Neural progenitor cell (in vitro differentiated cells): Measurements from ENCODE around the gene UBL5. TPM values are rescaled to one million over a fixed set of nuclear protein-coding genes. Genes with fewer than 3 reads are reported as not detected.
A peak's percentile ranks its signal among the peaks of the same experiment; 100 is the strongest.
"Not testable (repeated sequence)": the region's sequence is repeated elsewhere in the genome, so short reads cannot be mapped to it uniquely, and the experiment has no call there.

Experiments
- DNase-seq: peaks from one replicate; pipeline ENCODE4 v3.0.0-alpha.2; 2016; ENCODE audit warnings: low spot score
- H2AFZ ChIP-seq: fragments of 200-600 bp; sonication (generic); replicated peaks from 2 replicates; pipeline ENCODE4 v1.6.1; 2016; ENCODE audit warnings: antibody characterized with exemption
- H3F3A ChIP-seq: fragments of 200-600 bp; sonication (generic); 2 replicates; pipeline ENCODE4 v1.6.1; 2016; ENCODE audit warnings: antibody characterized with exemption, low read depth
- H3K27ac ChIP-seq: fragments of 200-600 bp; sonication (generic); 2 replicates; pipeline ENCODE4 v1.5.1; 2016; ENCODE audit warnings: mild to moderate bottlenecking
- H3K27me3 ChIP-seq: fragments of 200-600 bp; sonication (generic); 2 replicates; pipeline ENCODE4 v1.6.1; 2016; ENCODE audit warnings: mild to moderate bottlenecking, moderate library complexity
- H3K36me3 ChIP-seq: fragments of 200-600 bp; sonication (generic); 2 replicates; pipeline ENCODE4 v1.5.1; 2016
- H3K4me1 ChIP-seq: fragments of 200-600 bp; sonication (generic); 2 replicates; pipeline ENCODE4 v1.6.1; 2016; ENCODE audit warnings: mixed run types
- H3K4me2 ChIP-seq: fragments of 200-600 bp; sonication (generic); 2 replicates; pipeline ENCODE4 v1.6.1; 2016
- H3K4me3 ChIP-seq: fragments of 200-600 bp; sonication (generic); 2 replicates; pipeline ENCODE4 v1.5.1; 2016
- H3K79me2 ChIP-seq: fragments of 200-600 bp; sonication (generic); 2 replicates; pipeline ENCODE4 v1.6.1; 2016; ENCODE audit warnings: low read depth
- H3K9ac ChIP-seq: fragments of 200-600 bp; sonication (generic); 2 replicates; pipeline ENCODE4 v1.6.1; 2016
- H3K9me3 ChIP-seq: fragments of 200-600 bp; sonication (generic); 2 replicates; pipeline ENCODE4 v1.5.1; 2016; ENCODE audit warnings: low read depth
- H4K20me1 ChIP-seq: fragments of 200-600 bp; sonication (generic); 2 replicates; pipeline ENCODE4 v1.6.1; 2016; ENCODE audit warnings: low read depth
- H3K27ac Mint-ChIP-seq: 3 replicates; pipeline ENCODE4 v1.8.0; 2021; ENCODE audit warnings: mixed read lengths
- H3K27me3 Mint-ChIP-seq: 2 replicates; pipeline ENCODE4 v1.8.0; 2022; ENCODE audit warnings: low read depth, mild to moderate bottlenecking, inconsistent platforms, moderate library complexity, mixed read lengths; ENCODE audit not compliant: insufficient read depth
- H3K36me3 Mint-ChIP-seq: 3 replicates; pipeline ENCODE4 v1.8.0; 2021; ENCODE audit warnings: mixed read lengths
- H3K4me1 Mint-ChIP-seq: 3 replicates; pipeline ENCODE4 v1.8.0; 2021; ENCODE audit warnings: mixed read lengths
- H3K4me3 Mint-ChIP-seq: 3 replicates; pipeline ENCODE4 v1.8.0; 2021; ENCODE audit warnings: mild to moderate bottlenecking, moderate library complexity, mixed read lengths
- H3K9me3 Mint-ChIP-seq: 3 replicates; pipeline ENCODE4 v1.8.0; 2020; ENCODE audit warnings: mixed read lengths
- CTCF ChIP-seq: fragments of 200-600 bp; sonication (generic); IDR thresholded peaks from 2 replicates; pipeline ENCODE4 v1.5.1; 2017; ENCODE audit warnings: antibody characterized with exemption, mild to moderate bottlenecking
- EZH2 ChIP-seq: fragments of 200-600 bp; sonication (generic); IDR thresholded peaks from 2 replicates; pipeline ENCODE4 v1.6.1; 2017; ENCODE audit warnings: antibody characterized with exemption, mild to moderate bottlenecking, moderate library complexity
- EZH2phosphoT487 ChIP-seq: fragments of 200-600 bp; sonication (generic); IDR thresholded peaks from 2 replicates; pipeline ENCODE4 v1.6.1; 2017; ENCODE audit warnings: antibody characterized with exemption
- total RNA-seq: library from RNA; depleted of rRNA; stranded (reverse); fragments of >200 nt; gene quantifications from 2 replicates; pipeline ENCODE4 v1.2.3, GENCODE V29; 2015; ENCODE audit warnings: low replicate concordance

The UBL5 gene
- total RNA-seq = 628 and 652 TPM in 2 replicates

DNA sequence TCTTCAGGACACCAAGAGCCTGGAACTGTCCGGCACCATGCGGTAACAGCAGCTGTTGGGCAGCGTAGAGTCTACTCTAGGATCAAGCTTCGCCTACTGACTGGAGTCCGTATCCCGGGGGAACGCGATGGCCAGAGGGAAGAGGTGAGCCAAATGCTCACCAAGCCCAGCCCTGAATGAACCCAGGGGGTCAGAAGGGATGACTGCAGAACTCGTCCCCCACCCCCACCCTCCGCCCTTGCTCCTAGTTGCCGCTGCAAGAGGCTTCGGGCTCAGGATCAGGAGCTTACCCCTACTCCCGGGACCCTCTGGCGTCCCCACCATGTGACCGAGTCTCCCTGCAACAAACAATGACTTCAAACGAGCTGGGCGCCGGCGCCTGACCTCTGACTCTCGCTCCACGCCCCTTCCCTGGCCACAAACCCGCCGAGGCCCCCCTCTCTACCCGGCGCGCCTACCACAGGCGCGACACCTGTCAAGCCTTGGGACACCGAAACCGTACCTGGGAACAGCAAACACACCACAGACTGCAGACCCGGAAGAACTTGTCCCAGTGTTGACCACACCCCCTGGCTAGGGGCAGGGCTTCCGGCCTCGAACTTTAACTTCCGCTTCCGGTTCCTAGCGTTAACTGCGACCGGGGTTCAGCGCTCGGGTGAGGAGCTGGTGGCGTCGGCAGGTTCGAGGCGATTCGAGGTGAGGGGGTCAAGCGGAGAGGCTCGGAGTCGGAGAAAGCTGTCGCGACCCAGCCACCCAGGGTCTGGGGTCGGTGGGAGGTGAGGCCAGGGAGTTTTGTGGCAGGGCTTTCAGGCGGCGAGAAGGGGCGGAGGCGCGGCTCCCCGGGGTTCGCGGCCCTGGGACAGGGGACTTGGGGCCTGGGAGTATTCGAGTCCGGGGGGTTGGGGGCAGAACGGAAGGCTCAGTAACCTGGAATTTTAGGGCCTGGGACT lies at the start of gene UBL5:
Gene UBL5, plus strand, starts transcription at position 630 of the 950 bp plus-strand sequence. CDS start 420 bp downstream, outside the sequence.
- Histone ChIP-seq H3K79me2 (peaks cover 51% of the 10 kb centered on the region), H3K9me3 (no peaks in the 10 kb centered on the region), H3K27ac (no peak within 1 kb of the TSS), H3K9ac (peak within 1 kb of the TSS; percentile 70), H3K27me3 (no peaks in the 10 kb centered on the region), H4K20me1 (peaks cover 18% of the 10 kb centered on the region), H3K4me2 (peak within 1 kb of the TSS; percentile 99), H3K4me1 (peaks cover 9% of the 10 kb centered on the region), H3K4me3 (peak within 1 kb of the TSS; percentile 67), H3F3A (peaks cover 11% of the 10 kb centered on the region), H3K36me3 (no peaks in the 10 kb centered on the region), H2AFZ (peak within 1 kb of the TSS; percentile 43)
- H3K4me3 Mint-ChIP-seq = peak within 1 kb of the TSS; percentile 100
- DNase-seq = peak; percentile 94
- H3K27me3 Mint-ChIP-seq = peaks cover 5% of the 10 kb centered on the region
- peaks cover 18% of the 10 kb centered on the region for H3K4me1 Mint-ChIP-seq
- H3K36me3 Mint-ChIP-seq = peaks cover 5% of the 10 kb centered on the region
- no peaks in the 10 kb centered on the region for H3K9me3 Mint-ChIP-seq
- peak within 1 kb of the TSS; percentile 98 for H3K27ac Mint-ChIP-seq
- no peak for TF ChIP-seq CTCF
- TF ChIP-seq EZH2 = no peak
- no peak for TF ChIP-seq EZH2phosphoT487

GRCh38 chr19:9782338-9782737 lies 45.4 kb upstream of the UBL5 start:
- Mint-ChIP-seq H3K27me3 (peaks cover 5% of the 10 kb centered on the region), H3K4me1 (peaks cover 18% of the 10 kb centered on the region), H3K4me3 (no peak overlapping the region), H3K27ac (no peak overlapping the region), H3K9me3 (peaks cover 10% of the 10 kb centered on the region), H3K36me3 (peaks cover 2% of the 10 kb centered on the region)
- H3K36me3 ChIP-seq = no peaks in the 10 kb centered on the region
- H4K20me1 ChIP-seq = no peaks in the 10 kb centered on the region
- peaks cover 11% of the 10 kb centered on the region for H3K4me1 ChIP-seq
- H3K9me3 ChIP-seq = no peaks in the 10 kb centered on the region
- H2AFZ ChIP-seq = no peak overlapping the region
- peaks cover 28% of the 10 kb centered on the region for H3F3A ChIP-seq
- TF ChIP-seq EZH2phosphoT487 = no peak
- no peak for TF ChIP-seq EZH2
- no peak for TF ChIP-seq CTCF
- no peak overlapping the region for H3K9ac ChIP-seq
- H3K27ac ChIP-seq = no peak overlapping the region
- H3K4me2 ChIP-seq = no peak overlapping the region
- no peak for DNase-seq
- no peak overlapping the region for H3K4me3 ChIP-seq
- no peaks in the 10 kb centered on the region for H3K27me3 ChIP-seq
- peaks cover 6% of the 10 kb centered on the region for H3K79me2 ChIP-seq

DNA sequence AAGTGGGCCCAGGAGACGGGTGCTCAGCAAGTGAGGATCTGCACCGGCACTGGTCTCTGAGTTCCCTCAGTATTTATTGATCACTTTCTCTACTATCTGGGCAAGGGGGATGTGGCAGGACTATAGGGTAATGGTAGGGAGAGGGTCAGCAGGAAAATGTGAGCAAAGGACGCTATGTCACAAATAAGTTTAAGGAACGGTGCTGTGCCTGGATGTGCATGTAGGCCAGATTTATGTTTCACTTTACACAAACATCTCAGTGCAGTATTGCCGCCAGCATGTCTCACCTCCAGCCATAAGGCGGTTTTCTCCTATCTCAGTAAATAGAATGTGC lies 43.6 kb upstream of the UBL5 start:
- not testable (repeated sequence) for H3K27me3 ChIP-seq, H3K9me3 Mint-ChIP-seq, H3K36me3 ChIP-seq, H3K27me3 Mint-ChIP-seq, H3K4me3 ChIP-seq, H4K20me1 ChIP-seq, H3K79me2 ChIP-seq, H3K9me3 ChIP-seq, H3K36me3 Mint-ChIP-seq, DNase-seq, H2AFZ ChIP-seq, H3K9ac ChIP-seq
- Histone ChIP-seq H3F3A (peaks cover 28% of the 10 kb centered on the region), H3K4me2 (peak overlapping the region; percentile 83), H3K4me1 (peaks cover 11% of the 10 kb centered on the region), H3K27ac (peak overlapping the region; percentile 75)
- peaks cover 18% of the 10 kb centered on the region for H3K4me1 Mint-ChIP-seq
- H3K4me3 Mint-ChIP-seq = peak overlapping the region; percentile 92
- H3K27ac Mint-ChIP-seq = peak overlapping the region; percentile 99
